Measurements from ENCODE around the gene TCP1. TPM values are rescaled to one million over a fixed set of nuclear protein-coding genes. Genes with fewer than 3 reads are reported as not detected.
A peak's percentile ranks its signal among the peaks of the same experiment; 100 is the strongest.

The TCP1 gene
- 100 to 1,000 TPM in 6 of 7 donors, 10 to 100 TPM in 1; 83.5 to 189 (median 162) TPM for total RNA-seq
- polyA plus RNA-seq, result 100 to 1,000 TPM; 108 to 237 TPM
- long read RNA-seq, donor 1, transcript TCP1-202 (11 exons, 1,878 nt), result minor isoform, 21 of 926 reads
- long read RNA-seq, donor 1, transcript TCP1-201 (12 exons, 2,499 nt), result major isoform, 833 of 926 reads
- long read RNA-seq, donor 1, partial matches to known transcripts, result 35 of 926 reads
- long read RNA-seq, donor 1, other reads (novel, unspliced or antisense), result 36 of 926 reads
- long read RNA-seq, donor 2, transcript TCP1-201 (12 exons, 2,499 nt), result major isoform, 128 of 452 reads
- long read RNA-seq, donor 2, partial matches to known transcripts, result 142 of 452 reads
- long read RNA-seq, donor 2, other reads (novel, unspliced or antisense), result 176 of 452 reads
- long read RNA-seq, donor 3, transcript TCP1-201 (12 exons, 2,499 nt), result major isoform, 156 of 182 reads
- long read RNA-seq, donor 3, partial matches to known transcripts, result 13 of 182 reads
- long read RNA-seq, donor 3, other reads (novel, unspliced or antisense), result 10 of 182 reads

- 0 to 1% (median 0%) methylated on average over 60 to 64 of the region's 64 CpGs for WGBS, 3 donors
- TF ChIP-seq CTCF (IDR thresholded peaks at IDR 0.05) (peak in 1 of 3 donors; percentile 11), POLR2A (IDR thresholded peaks at IDR 0.05) (peak; percentile 93), EP300 (IDR thresholded peaks at IDR 0.05) (peak; percentile 21)
- DNase-seq, result peak; percentile 98 to 100 (median 99)
- Histone ChIP-seq H3K27ac (peak within 1 kb of the TSS; percentile 95 to 97), H3K4me3 (peak within 1 kb of the TSS; percentile 62), H3K27me3 (no peaks in the 10 kb centered on the region), H3K4me1 (ENCODE audit: insufficient read depth) (peaks cover 11% of the 10 kb centered on the region), H3K36me3 (no peaks in the 10 kb centered on the region), H3K9me3 (no peaks in the 10 kb centered on the region)
- intact Hi-C loops (cut with DNase I), result loop anchor here in 2 of 4 donors (2.0 to 5.0 kb wide), 4 partner anchors 27 to 97 kb away; partner anchors contain the start of genes SOD2 (in 2 of the 2) and ACAT2 (in 1 of the 2)
These were observed at the start of gene TCP1 for GRCh38 chr6:159789377-159790148. Gene TCP1, minus strand, starts transcription at chr6:159789602. Its CDS starts 134 bp downstream, at chr6:159789468.

DNA sequence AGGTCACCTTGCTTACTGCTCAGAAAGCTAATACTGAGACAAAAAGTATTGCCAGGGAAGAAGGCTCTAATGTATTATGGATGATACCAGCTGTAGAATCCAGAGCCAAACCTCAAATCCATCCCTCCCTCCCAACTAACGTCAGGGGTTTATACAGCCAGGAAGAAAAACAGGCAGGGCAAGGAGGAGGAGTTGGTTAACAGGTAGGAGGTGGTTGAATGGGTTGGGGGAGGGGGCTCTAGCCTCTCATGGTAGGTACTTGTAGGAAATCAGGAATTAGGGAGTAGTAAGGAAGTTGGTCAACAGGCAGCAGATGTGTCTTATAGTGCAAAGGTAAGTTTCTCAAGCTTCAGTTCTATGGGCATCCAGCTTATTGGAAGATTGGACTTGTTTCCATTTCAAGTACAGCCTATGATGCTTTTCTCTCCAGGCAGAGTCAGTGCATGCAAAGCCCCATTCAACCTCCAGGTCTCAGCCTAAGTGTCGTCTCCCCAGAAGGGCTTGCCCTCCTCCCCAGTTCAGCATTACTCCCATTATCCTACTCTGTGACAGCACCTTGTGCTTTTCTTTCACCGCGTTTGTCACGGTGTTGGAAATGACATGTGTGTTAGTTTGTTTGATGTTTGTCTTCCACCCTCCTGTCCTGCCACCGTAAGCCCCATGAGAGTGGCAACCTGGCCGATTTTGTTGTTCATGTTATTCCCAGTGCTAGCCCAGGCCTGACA is 48.8 kb upstream of the TCP1 start:
- TF ChIP-seq POLR2A (IDR thresholded peaks at IDR 0.05), result no peak
- no peak for TF ChIP-seq CTCF (IDR thresholded peaks at IDR 0.05)
- no peak for TF ChIP-seq EP300 (IDR thresholded peaks at IDR 0.05)
- H3K4me1 ChIP-seq (ENCODE audit: insufficient read depth), result peaks cover 6% of the 10 kb centered on the region
- no peaks in the 10 kb centered on the region for H3K27me3 ChIP-seq
- no peak overlapping the region for H3K4me3 ChIP-seq
- 88 to 94% (median 88%) methylated on average over 7 of the region's 7 CpGs for WGBS, 3 donors
- DNase-seq, result no peak
- intact Hi-C loops (cut with DNase I), result no loop called here
- no peaks in the 10 kb centered on the region for H3K9me3 ChIP-seq
- H3K27ac ChIP-seq, result no peak overlapping the region
- H3K36me3 ChIP-seq, result no peaks in the 10 kb centered on the region

DNA sequence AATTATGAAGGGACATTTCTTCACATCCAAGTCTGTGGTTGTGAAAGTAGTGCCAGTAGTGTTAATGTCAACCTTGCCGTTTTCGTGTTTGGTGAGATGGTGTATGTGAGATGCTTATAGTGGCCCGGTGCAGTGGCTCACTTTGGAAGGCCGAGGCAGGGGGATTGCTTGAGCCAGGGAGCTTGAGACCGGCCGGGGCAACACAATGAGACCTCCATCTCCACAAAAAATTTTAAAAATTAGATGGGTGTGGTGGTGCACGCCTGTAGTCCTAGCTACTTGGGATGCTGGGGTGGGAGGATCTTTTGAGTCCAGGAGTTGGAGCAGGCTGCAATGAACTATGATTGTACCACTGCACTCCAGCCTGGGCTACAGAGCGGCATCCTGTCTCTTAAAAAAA is 48.1 kb upstream of the TCP1 start:
- Histone ChIP-seq H3K27me3 (no peaks in the 10 kb centered on the region), H3K4me1 (ENCODE audit: insufficient read depth) (peaks cover 6% of the 10 kb centered on the region), H3K4me3 (no peak overlapping the region), H3K36me3 (no peaks in the 10 kb centered on the region), H3K9me3 (no peaks in the 10 kb centered on the region), H3K27ac (no peak overlapping the region)
- WGBS, 3 donors, result 83 to 88% (median 84%) methylated on average over 8 of the region's 8 CpGs
- intact Hi-C loops (cut with DNase I), result no loop called here
- no peak for TF ChIP-seq POLR2A (IDR thresholded peaks at IDR 0.05)
- no peak for TF ChIP-seq EP300 (IDR thresholded peaks at IDR 0.05)
- TF ChIP-seq CTCF (IDR thresholded peaks at IDR 0.05), result no peak
- no peak for DNase-seq
